GM12892 (cell line): ENCODE measurements around the gene INPP5A.

Source experiments
- POLR2A ChIP-seq: IDR thresholded peaks from 2 replicates; pipeline ENCODE4 v1.6.1; 2011; ENCODE audit warnings: low read depth, low read length, control low read depth
- POLR2AphosphoS5 ChIP-seq: IDR thresholded peaks from 2 replicates; pipeline ENCODE4 v1.6.1; 2011; ENCODE audit warnings: low read depth, low read length, control low read depth
- TAF1 ChIP-seq: IDR thresholded peaks from 2 replicates; pipeline ENCODE4 v1.6.1; 2011; ENCODE audit warnings: low read depth, mild to moderate bottlenecking, control low read depth, low read length, borderline replicate concordance

GRCh38 chr10:132559538-132559937 is 22.0 kb downstream of the INPP5A start:
- no peak for TF ChIP-seq POLR2A
- TF ChIP-seq POLR2AphosphoS5, result no peak
- no peak for TF ChIP-seq TAF1
